Stomach (tissue), 9 donors: Measurements from ENCODE around the gene SKI. TPM values are rescaled to one million over a fixed set of nuclear protein-coding genes. Genes with fewer than 3 reads are reported as not detected.

ENCODE experiments used
- DNase-seq, 2 donors: peaks; one replicate each; pipeline versions ENCODE4 v3.0.0 to v3.0.0-alpha.2; 2013 to 2019
- H3K27ac ChIP-seq, 5 donors: fragments of 200-600 bp in 4 of 5; sonication (generic) in 4 of 5; one replicate each; pipeline ENCODE4 v1.5.1; 2013 to 2019; ENCODE audit warnings: mild to moderate bottlenecking in 1 of 5, moderate library complexity in 1 of 5
- H3K27me3 ChIP-seq, 3 donors: fragments of 200-600 bp; sonication (generic); one replicate each; pipeline ENCODE4 v1.5.1; 2017 to 2019; ENCODE audit warnings: mixed run types in 1 of 3
- H3K36me3 ChIP-seq, 4 donors: fragments of 200-600 bp; sonication (generic); 1 replicate in 3 of 4; 2 replicates in 1 of 4; pipeline ENCODE4 v1.5.1; 2016 to 2019
- H3K4me1 ChIP-seq, 4 donors: fragments of 200-600 bp; sonication (generic); one replicate each; pipeline ENCODE4 v1.5.1; 2016 to 2019
- H3K4me3 ChIP-seq, 4 donors: fragments of 200-600 bp; sonication (generic) in 3 of 4; one replicate each; pipeline ENCODE4 v1.5.1; 2016 to 2019; ENCODE audit warnings: mild to moderate bottlenecking in 1 of 4
- H3K9me3 ChIP-seq, 4 donors: fragments of 200-600 bp; sonication (generic); one replicate each; pipeline ENCODE4 v1.5.1; 2016 to 2019
- CTCF ChIP-seq, 7 experiments: fragments of 450-650 bp in 4 of 7; fragments of 200-600 bp in 3 of 7; sonication (generic) in 3 of 7; IDR thresholded peaks; one replicate each; pipeline ENCODE4 v1.5.1; 2016 to 2019; ENCODE audit warnings: antibody characterized with exemption in 7 of 7, control low read depth in 2 of 7, mild to moderate bottlenecking in 1 of 7
- EP300 ChIP-seq: sonication (generic); formaldehyde crosslinking; IDR thresholded peaks from one replicate; pipeline ENCODE4 v1.6.1; 2017; ENCODE audit warnings: antibody characterized with exemption
- POLR2A ChIP-seq, 4 donors: fragments of 450-650 bp; IDR thresholded peaks; one replicate each; pipeline ENCODE4 v1.6.1; 2016; ENCODE audit warnings: antibody characterized with exemption in 4 of 4, control low read depth in 2 of 4, mild to moderate bottlenecking in 1 of 4, moderate library complexity in 1 of 4
- POLR2AphosphoS5 ChIP-seq, 3 donors: sonication (generic); formaldehyde crosslinking; IDR thresholded peaks; one replicate each; pipeline ENCODE4 v1.6.1; 2016; ENCODE audit warnings: antibody characterized with exemption in 3 of 3
- WGBS, 5 donors: extraction: QIAGEN DNeasy Blood & Tissue Kit in 3 of 5; methylation state at CpG; one replicate each; pipeline versions ENCODE4 v1.1.5 to v1.1.7; 2013 to 2018; 5-methylcytosine and 5-hydroxymethylcytosine counted together
- intact Hi-C: fragments of 100-400 bp; cut with DNase I; formaldehyde crosslinking; loops from one replicate; pipeline ENCODE4 v1.15.1; 2023; ENCODE audit warnings: low total_unique reads
- polyA plus RNA-seq, 3 donors: library from polyadenylated mRNA; stranded (reverse); fragments of 200-250 nt; gene quantifications; one replicate each; pipeline ENCODE4 v1.2.3, GENCODE V29; 2013
- total RNA-seq, 5 donors: library from RNA; depleted of rRNA; stranded (reverse); fragments of >200 nt; gene quantifications; one replicate each; pipeline versions ENCODE4 v1.1.0 to v1.2.3, GENCODE V29; 2014 to 2016
- donor health status: healthy with polysubstance abuse.
- donor health status: Bipolar disorder and iron deficiency.
- donor health status: healthy.

The SKI gene
- total and polyA plus RNA-seq, 8 donors: 7.4 to 84.0 (median 21.0) TPM

DNA sequence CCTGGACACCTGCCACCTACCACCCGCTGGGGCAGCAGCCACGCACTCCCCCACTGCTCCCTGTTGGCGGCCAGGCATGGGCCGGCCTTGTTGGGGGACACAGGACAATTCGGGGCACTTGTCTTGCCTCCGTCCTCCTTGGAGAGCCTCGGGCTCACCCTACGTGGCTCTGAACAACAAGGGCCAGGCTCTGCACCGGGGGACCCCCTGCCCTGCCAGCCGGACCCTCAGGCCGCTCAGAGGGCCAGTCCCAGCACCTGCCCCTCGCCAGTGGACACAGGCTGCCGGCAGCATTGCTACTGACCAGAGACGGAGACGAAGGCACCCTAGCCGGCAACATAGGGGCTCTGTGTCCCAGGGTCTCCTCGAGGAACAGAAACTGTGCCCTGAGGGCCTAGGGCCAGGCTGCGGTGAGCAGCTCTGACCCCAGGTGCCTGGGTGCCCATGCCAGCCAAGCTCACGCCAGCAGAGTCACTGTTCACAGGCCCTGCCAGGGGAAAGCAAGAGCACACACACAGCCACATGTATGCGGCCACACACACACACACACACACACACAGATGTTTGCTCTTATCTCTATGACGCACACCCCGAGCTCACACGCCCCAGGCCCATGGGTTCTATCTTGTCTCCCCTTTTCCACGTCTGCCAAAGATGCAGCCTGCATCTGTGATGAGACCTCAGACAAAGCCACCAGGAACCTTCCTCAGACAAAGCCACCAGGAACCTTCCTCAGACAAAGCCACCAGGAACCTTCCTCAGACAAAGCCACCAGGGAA is 117.4 kb downstream of the SKI start:
- H3K27ac ChIP-seq: no peak overlapping the region

GRCh38 chr1:2346691-2347408 is 118.7 kb downstream of the SKI start:
- intact Hi-C loops: no loop called here
- H3K9me3 ChIP-seq: no peaks in the 10 kb centered on the region
- TF ChIP-seq POLR2A (IDR thresholded peaks at IDR 0.05) (no peak), EP300 (no peak)
- H3K4me3 ChIP-seq: no peak overlapping the region
- no peaks in the 10 kb centered on the region for H3K27me3 ChIP-seq
- H3K4me1 ChIP-seq: no peaks in the 10 kb centered on the region
- no peaks in the 10 kb centered on the region for H3K36me3 ChIP-seq
- WGBS, 5 donors: 80 to 90% (median 86%) methylated on average over 11 to 17 of the region's 17 CpGs
- no peak for DNase-seq
- H3K27ac ChIP-seq: no peak overlapping the region

More for the DNA sequence above, 117.4 kb downstream of the SKI start:
- intact Hi-C loops: no loop called here
- no peaks in the 10 kb centered on the region for H3K9me3 ChIP-seq
- no peak for DNase-seq
- TF ChIP-seq CTCF (IDR thresholded peaks at IDR 0.05) (no peak), POLR2A (IDR thresholded peaks at IDR 0.05) (no peak), EP300 (no peak), POLR2AphosphoS5 (IDR thresholded peaks at IDR 0.05) (no peak)
- H3K4me1 ChIP-seq: no peaks in the 10 kb centered on the region
- H3K36me3 ChIP-seq: no peaks in the 10 kb centered on the region
- H3K27me3 ChIP-seq: no peaks in the 10 kb centered on the region
- 79 to 83% (median 82%) methylated on average over 11 to 24 of the region's 24 CpGs for WGBS, 5 donors
- no peak overlapping the region for H3K4me3 ChIP-seq

DNA sequence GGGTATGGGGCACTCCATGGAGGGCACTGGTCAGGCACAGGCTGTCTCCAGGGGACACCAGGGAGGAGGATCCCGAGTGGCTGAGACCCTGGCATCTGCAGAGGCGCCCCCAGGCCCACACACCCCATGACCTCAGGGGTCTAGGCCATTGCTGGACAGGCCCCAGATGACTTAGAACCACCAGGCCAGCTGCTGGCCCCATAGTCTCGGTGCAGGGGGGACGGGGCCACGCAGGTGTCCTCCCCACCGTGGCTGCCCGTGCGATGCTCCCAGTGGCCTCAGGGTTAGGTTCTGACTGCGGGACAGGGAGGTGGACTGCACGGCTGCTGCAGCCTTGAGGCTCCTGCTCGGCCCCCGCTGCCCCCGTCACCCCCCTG is 119.3 kb downstream of the SKI start:
- H3K4me1 ChIP-seq: peaks cover 0 to under 1% (median under 1%) of the 10 kb centered on the region in 4 donors
- H3K4me3 ChIP-seq: no peak overlapping the region
- intact Hi-C loops: no loop called here
- no peaks in the 10 kb centered on the region for H3K27me3 ChIP-seq
- 74 to 93% (median 89%) methylated on average over 12 to 13 of the region's 13 CpGs; no CpG with 5 or more reads in 1 of the 5 donors for WGBS, 5 donors
- H3K36me3 ChIP-seq: no peaks in the 10 kb centered on the region
- no peaks in the 10 kb centered on the region for H3K9me3 ChIP-seq
- H3K27ac ChIP-seq: no peak overlapping the region
- TF ChIP-seq EP300 (no peak), POLR2A (IDR thresholded peaks at IDR 0.05) (no peak), POLR2AphosphoS5 (IDR thresholded peaks at IDR 0.05) (no peak), CTCF (IDR thresholded peaks at IDR 0.05) (no peak)
- no peak for DNase-seq

- peaks cover 2 to 6% (median 5%) of the 10 kb centered on the region in 4 donors for H3K4me1 ChIP-seq
- H3K27me3 ChIP-seq: no peaks in the 10 kb centered on the region
- H3K27ac ChIP-seq: no peak overlapping the region
- no peaks in the 10 kb centered on the region for H3K9me3 ChIP-seq
- no peak for TF ChIP-seq POLR2A (IDR thresholded peaks at IDR 0.05)
- no peak for TF ChIP-seq CTCF (IDR thresholded peaks at IDR 0.05)
- no peak for TF ChIP-seq EP300
- TF ChIP-seq POLR2AphosphoS5 (IDR thresholded peaks at IDR 0.05): no peak
- DNase-seq: no peak
- H3K36me3 ChIP-seq: no peaks in the 10 kb centered on the region
- no peak overlapping the region for H3K4me3 ChIP-seq
- 79 to 86% (median 86%) methylated on average over 17 to 23 of the region's 23 CpGs for whole genome bisulfite sequencing, 5 donors
- intact Hi-C loops: no loop called here
Observed at GRCh38 chr1:2347896-2348295, 119.8 kb downstream of the SKI start.
